NCI-H774 (cell line): ENCODE results near the gene CD48.

Experiments used
- DNase-seq: peaks from one replicate; lab custom pipeline; 2025; lab: John Stamatoyannopoulos, UW

CD48 gene, protein sequence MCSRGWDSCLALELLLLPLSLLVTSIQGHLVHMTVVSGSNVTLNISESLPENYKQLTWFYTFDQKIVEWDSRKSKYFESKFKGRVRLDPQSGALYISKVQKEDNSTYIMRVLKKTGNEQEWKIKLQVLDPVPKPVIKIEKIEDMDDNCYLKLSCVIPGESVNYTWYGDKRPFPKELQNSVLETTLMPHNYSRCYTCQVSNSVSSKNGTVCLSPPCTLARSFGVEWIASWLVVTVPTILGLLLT

DNA sequence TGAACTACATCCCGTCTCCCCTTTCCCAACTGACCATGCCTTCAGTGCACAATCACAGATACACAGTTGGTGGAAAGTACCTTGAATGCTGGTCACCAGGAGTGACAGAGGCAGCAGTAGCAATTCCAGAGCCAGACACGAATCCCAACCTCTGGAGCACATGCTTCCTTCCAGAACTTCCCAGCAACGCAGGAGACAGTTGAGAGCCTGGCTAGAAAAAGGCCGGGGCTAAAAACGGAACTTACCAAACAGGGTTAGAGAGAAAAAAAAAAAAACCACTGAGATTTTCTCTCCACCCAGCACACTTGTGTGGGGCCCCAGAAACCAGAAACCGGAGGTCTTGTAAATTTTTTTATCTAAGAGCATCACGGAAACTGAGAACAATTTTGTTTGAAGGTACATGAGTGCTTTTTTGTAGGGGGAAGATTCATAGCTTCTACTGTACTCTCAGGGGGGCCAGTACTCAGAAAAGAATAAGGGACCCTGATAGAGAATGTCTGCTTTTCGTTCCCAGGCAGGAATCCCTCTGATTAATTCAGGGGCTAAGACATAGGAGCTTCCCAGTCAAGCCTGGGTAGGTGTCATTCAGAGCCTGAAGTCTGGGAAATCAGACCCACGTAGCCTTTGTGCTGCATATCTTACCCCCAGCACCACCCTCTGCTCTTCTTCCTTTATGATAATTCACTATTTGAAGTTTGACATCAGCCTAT is at the start of gene CD48:
Gene CD48, minus strand, starts transcription at position 221 of the 710 bp plus-strand sequence. Its CDS starts 59 bp downstream, at position 162.
- DNase-seq: no peak

DNA sequence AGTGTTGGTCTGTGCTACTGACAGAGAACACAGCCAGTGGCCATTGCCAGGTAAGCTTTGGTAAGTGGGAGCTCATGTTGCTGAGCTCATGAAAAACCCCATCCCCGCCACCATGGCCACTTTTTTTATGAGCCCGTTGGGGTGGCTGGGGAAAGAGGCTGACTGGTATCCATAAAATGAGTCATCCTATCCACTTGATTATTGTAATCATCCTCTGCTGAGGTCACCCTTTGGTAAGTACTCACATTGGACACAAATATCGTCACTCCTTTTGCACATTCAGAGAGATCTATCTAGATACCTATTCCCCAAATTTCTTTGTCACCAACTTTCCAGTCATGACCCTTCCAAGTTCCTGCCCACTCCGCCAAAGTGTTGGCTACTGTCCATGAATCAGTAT is 49.4 kb upstream of the CD48 start:
- no peak for DNase-seq

DNA sequence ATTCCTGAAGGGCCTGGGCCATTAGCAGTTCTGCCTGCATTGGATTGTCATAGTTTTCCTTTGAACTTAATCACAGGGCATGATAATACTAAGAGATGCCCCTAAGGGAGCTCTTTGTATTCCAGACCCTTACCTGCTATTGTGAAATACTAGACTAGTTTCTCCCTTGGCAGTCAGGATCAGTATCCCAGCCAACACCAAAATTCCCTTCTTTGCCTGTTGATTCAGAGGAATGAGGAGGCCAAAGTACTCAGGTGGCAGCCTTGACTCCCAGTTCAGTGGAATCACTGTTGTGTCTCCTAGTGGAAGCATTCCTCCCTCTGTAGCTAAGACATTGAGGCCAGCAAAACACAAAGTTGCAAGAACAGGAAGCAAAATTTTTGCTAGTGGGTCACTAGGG is 48.1 kb upstream of the CD48 start:
- no peak for DNase-seq

DNA sequence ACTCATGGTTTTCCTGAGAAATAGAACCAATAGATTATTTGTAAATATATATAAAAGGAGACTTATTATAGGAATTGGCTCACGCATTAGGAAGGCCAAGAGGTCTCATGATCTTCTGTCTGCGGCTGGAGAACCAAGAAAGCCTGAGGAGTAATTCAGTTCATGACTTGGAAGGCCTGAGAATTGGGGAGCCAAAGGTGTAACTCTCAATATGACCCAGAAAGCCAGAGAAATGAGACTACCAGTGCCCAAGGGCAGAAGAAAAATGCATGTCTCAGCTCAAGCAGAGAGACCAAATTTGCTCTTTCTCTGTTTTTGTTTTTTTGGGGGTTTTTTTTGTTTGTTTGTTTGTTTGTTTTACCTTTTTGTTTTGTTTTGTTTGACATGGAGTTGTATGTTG is 46.9 kb upstream of the CD48 start:
- no peak for DNase-seq

DNA sequence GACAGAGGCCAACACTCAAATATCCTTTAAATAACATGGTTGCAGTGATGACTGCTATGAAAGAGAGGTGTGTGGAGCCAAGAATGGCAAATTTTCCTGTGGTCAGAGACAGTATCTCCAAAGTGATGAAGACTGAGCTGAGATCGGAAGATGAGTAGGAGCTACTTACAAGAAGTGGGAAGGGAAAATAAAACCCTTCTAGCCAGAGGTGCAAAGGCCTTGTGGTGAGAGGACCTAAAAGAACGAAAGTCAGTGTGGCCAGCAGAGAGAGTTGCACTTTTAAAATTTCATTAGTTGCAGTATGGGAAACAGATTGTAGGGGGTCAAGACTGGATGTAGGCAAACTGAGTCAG is 45.2 kb upstream of the CD48 start:
- DNase-seq: no peak

DNA sequence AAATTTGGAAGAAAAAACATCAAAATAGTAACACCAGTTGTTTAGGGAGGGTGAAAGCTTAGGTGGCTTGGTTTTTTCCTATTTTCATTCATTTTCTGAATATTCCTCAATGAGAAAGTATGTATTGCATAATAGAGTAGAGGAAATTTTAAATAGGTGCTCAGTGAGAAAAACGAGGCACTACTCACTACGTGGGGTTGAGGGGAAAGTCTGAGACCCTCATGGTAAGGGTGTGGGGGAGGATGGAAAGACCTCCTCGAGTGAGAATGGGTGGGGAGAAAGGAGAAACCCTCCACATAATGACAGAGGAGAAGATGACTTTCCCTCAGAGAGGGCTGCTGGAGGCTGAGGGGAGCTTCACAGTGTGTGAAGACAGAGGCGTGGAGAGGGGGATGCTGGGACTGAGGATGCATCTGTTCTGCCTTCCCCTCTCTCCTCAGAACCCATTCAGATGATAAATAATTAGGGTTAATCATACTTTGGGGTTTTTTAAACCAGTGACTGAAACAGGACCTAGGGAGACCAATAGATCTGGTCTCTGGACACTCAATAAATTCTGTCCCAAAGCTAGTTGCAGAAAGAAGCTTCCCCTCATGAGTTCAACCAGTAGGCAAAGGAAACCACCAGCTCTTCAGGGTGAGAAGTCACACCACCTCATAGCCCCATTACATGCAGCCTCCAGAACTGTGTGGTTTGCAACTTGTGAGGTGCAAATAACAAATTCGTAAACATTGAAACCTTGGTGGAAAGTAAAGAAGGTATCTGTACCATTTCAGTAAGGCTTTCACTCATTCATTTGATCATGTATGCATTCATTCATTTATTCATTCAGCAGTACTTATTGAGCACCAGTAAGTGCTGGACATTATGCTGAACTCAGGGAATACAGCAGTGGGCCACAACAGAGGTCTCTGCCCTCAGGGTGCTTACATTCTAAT is 44.6 kb upstream of the CD48 start:
- no peak for DNase-seq

DNA sequence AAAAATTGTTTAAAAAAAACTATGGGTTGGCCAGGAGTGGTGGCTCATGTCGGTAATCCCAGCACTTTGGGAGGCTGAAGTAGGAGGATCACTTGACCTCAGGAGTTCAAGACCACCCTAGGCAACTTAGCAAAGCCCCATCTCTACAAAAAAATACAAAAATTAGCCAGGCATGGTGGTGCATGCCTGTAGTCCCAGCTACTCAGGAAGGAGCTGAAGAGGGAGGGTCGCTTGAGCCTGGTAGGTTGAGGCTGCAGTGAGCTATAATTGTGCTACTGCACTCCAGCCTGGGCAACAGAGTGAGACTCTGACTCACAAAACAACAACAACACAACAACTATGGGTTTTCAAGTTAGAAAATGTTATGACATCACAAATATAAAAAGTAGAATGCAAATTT is 43.8 kb upstream of the CD48 start:
- DNase-seq: no peak

DNA sequence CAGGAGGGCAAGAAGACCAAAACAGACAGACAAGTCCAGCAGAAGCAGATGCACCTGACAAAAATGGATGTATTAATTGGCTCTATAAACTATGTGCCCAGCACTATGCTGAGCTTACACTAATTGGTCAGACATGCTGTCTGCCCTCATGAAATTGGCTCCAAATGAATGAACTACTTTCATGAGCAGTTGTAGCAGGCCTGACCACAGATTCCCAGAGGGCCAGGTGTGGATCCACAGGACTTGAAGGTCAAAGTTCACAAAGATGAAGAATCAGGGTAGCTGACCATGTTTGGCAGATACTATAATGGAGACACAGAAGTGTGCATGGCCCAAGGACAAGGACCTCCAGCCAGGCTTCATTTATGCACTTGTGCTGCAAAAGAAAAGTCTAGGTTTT is 42.0 kb upstream of the CD48 start:
- DNase-seq: no peak

DNA sequence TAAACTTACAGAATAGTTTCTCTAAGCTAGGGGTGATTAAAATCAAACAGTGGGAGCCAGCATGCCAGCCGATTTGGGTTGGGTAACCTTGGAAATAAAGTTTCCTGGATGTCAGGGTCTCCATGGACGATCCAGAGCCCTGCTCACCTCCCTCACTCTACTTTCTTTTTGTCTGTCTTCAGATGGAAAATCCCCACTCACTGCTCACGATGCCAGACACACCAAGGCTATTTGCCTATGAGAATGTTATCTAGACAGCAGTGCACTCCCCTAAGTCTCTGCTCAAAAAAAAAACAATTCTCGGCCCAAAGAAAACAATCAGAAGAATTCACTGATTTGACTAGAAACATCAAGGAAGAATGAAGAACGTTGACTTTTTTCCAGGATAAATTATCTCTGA is 41.3 kb upstream of the CD48 start:
- no peak for DNase-seq

DNA sequence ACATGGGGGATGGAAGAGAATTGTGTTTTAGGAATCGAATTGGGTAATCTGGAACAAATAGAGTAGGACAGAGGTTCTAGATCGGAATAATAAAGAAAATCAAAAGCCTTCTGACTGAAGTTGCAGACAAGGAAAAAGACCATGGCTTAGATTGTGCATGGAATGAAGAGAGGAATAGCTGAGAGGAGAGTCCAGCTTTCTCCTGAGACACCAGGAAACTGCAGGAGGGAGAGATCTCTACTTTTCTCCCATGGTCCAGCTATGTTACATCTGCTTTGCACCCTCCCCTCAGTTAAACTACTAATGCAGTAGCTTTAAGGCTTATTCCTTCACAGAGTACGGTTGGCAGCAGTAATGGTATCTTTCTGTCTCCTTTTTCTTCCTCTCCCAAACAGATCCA is 40.8 kb upstream of the CD48 start:
- DNase-seq: no peak

DNA sequence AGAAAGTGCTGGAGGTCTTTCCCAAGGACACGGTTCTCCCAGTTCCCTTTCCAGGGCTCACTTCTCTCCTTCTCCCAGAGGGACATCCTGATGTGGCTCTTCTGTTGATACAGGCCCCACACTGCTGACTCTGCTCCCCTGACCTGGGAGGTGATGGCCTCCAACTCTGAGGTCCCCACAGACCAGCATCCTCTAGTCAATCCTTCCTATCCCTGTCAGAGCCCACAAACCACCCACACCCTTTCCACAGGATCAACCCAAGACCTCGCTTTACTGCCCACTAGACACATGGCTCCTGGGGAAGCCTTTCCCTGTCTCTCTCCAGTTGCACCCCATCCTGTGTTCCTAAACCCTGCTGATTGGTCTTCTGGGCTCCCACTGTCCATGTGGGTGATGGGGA is 39.0 kb upstream of the CD48 start:
- no peak for DNase-seq

DNA sequence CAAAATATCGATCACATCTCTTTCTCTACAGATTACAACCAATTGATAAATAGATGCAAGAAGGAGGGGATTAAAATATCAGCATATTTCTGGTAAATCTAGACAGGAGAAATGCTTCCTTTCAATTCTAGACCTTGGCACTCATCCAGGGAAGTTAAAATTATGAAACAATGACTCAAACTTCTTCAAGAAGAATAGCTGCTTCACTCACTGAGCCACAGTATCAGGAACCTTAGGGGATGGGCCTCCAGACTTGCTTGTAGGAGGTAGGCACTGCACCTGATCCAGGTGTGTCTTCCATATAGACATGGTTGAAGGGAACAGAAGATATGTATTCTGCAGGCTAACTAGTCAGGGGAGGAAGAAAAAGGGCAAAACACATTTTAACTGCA is 37.3 kb upstream of the CD48 start:
- no peak for DNase-seq

DNA sequence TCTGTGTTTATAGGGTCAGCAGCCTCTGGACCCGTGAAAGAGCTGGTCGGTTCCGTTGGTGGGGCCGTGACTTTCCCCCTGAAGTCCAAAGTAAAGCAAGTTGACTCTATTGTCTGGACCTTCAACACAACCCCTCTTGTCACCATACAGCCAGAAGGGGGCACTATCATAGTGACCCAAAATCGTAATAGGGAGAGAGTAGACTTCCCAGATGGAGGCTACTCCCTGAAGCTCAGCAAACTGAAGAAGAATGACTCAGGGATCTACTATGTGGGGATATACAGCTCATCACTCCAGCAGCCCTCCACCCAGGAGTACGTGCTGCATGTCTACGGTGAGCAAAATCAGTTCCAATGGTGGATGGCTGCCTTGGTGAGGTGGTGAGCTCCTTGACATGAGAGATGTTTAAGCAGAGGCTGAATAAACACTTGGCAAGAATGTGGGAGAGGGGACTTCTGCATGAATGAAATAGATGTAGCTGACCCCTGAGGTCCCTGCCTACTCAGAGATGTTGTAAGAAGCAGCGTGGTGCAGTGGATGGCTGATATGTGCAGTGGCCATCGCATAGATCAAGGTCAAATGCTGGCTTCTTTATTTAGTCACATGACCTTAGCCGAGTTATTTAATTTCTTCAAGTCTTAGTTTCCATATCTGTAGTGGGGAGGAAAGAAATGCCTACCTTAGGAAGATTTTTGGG is 36.7 kb upstream of the CD48 start:
- no peak for DNase-seq

DNA sequence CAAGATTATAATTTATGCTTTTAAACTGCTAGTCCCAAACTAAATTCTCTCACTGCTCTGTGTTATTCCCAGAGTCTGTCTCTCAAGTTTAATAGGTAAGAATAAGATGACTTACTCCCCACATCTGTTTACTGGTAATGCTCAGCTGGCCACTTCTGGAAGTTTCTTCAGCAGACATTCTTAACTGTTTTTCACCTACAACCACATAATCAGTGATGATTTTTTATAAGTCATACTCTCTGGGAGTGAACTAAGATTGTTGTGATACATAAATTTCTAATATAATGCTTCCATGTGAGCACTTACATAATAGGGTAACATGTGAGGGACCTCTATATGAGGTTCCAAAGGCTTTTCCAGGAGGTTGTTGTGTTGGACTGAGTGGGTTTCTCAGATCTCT is 36.1 kb upstream of the CD48 start:
- DNase-seq: no peak

DNA sequence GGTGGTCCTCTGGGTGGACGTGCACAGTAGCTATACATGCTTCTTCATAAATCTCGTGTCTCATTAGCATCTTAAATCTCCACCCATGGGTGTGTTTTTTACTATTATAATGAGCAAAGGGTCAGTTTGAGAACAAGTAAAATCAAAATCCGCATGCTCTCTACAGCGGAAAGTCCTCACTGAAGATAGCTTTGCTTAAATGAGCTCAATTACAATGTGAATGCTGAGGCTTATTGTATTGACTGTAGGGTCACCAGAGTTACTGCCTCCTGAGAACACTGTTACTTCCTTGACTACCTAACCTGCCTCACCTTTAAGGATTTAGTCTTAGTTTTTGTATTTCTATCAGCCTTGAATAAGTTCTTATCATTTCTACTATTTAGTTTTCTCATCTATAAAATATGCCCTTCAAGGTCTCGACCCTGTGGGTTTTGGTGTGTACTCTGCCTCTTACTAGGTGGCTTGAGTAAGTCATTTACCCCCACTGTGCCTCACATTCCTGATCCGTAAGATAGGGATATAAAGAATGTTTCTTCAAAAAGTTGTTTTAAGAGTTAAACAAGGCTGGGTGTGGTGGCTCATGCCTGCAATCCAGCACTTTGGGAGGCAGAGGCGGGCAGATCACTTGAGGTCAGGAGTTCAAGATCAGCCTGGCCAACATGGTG is 35.3 kb upstream of the CD48 start:
- no peak for DNase-seq

DNA sequence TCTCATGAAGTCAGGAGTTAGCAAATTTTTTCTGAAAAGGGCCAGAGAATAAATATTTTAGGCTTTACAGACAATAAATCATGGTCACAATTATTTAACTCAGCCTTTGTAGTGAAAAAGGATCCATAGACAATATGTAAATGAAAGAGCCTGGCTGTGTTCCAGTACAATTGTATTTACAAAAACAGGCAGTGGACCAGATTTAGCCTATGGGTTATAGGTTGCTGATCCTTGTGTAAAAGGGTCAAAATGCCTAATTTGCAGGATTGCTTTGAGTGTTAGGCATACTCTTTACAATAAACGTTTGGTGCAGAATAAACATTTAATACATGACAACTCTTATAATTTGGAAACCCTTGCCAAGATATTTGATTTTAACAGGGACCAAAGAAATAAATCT is 33.9 kb upstream of the CD48 start:
- no peak for DNase-seq

DNA sequence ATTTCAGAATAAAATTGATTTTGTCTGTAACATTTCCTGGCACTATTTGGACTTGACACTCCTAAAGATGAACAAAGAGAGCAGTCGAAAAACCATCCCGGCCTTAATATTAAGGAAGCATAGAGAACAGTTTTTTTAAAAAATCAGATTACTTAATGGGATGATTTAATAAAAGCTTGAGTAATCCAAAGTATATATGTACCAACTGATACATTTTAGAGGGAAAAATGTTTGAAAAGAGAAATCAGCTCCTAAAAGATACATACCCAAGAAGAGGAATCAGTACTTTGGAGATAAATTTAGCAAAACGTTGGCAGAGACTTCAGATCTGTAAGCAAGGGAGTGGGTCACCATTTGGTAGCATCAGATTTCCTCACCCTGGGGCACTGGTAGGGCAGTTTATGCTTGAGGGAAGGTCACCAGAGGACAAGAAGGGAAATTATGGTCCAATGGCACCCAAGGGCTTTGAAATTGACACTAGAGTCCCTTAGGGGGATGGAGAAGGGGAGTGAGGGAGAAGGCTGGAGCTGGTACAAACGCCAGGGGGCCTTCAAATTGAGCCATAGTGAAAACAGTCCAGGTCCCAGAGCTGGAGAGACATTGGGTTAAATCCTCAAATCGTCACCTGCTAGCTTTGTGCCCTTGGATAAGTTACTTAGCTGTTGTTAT is 33.4 kb upstream of the CD48 start:
- no peak for DNase-seq

DNA sequence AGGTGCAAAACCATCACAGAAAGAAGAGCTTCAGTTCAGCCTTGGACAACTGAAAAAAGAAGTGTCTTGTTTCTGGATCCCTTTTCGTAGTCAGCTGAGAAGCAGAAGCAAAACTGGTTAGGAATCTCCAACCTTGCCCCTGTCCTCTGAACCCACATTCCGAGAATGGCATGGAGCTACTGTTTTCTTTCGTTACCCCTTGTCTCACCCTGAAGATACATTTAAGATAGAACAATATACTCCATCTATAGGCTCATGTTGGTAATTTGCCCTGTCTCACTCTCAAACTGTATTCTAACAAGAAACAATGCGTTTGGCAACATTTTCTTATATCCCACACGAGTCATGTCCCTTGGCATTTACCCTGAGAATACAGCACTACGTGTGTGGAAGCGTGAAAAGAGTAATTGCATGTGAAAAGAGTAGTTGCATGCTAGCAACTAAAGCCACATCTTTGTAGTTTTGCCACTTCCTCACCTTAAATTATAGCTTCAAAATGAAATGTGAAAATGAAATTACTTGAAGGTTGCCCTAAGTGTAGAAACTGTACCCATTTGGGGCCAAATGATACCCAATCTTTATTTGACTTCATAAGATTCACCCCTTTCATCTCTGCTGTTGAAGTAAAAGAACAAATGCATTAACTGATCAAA is 32.7 kb upstream of the CD48 start:
- no peak for DNase-seq

DNA sequence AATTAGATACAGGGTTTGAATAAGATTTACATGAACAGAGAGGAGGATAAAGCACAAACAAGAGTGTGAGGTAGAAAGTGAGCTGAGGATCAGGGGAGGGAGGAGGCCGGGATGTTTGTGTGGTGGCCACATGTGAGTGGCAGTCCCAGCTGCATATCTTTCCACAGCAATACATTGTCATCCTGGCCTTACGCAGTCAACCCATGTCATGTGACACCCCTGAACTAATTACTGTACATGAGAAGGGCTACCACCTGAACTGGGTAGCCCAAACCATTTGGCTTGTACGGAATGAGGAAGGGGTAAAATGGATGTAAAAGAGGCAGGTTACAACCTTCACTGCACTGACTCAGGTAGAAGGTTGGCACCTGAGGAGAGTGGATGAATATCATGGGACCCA is 31.6 kb upstream of the CD48 start:
- DNase-seq: no peak

DNA sequence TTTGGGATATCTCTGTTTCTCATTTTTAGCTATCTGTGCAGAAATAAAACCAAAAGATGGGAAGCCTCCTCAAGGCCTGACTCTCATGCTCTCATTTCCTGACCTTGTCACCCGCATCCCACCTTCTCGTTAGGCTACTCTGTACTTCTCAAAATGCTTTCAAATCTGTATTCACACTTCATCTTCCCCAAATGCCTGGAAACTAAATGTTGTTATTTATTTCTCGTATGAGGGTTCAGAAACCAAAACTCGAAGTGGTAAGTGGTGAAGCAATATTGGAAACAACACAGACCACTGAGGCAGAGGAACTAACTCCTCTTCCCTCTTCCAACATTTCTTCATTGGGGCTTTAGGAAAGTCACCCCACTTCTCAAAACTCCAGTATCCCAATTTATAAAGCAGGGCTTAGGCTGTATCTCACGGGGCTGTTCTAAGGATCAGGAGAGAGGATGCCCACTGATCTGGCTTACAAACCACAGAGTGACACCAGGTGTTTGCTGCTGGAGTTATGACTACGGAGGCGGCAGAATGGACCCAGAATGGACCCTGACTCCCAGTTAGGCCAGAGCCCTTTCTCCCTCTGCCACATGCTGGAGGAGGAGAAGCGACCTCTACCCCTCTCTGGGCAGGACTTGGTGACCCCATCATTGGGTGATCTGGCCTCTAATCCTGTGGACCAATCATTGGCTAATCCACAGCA is 31.0 kb upstream of the CD48 start:
- no peak for DNase-seq
